OCI-LY1 (cell line): ENCODE measurements around the gene OR2A2.

Source experiments
- EZH2 ChIP-seq: fragments of 200-600 bp; sonication (generic), shearing (Covaris generic); IDR thresholded peaks from 2 replicates; pipeline ENCODE4 v1.8.0; 2017; ENCODE audit warnings: borderline replicate concordance, mixed run types, mild to moderate bottlenecking, antibody characterized with exemption, low read length, moderate library complexity, mixed read lengths
- TF ChIP-seq, protein P1 (sequence below): fragments of 200-600 bp; sonication (generic), shearing (Covaris generic); IDR thresholded peaks from 2 replicates; pipeline ENCODE4 v1.5.1; 2017; ENCODE audit warnings: mild to moderate bottlenecking, antibody characterized with exemption, low read length, moderate library complexity, mixed read lengths

DNA sequence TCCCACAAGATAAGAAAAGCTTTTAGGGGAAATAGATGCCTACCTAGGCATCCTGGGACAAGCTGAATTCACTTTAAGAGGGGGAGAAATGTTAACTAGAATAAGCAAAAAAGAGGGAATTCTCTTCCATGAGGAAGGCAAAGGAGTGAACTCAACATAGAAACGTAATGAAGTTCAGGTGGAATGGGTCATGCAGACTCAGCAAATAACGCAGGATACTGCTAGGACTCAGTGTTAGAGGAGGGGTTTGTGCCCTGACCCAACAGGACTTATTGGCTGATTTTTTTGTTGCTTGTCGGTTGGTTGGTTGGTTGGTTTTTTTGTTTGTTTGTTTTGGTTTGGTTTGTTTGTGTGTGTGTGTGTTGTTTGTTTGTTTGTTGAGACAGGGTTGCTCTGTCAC lies 22.9 kb downstream of the OR2A2 start:
- TF ChIP-seq, protein P1, sequence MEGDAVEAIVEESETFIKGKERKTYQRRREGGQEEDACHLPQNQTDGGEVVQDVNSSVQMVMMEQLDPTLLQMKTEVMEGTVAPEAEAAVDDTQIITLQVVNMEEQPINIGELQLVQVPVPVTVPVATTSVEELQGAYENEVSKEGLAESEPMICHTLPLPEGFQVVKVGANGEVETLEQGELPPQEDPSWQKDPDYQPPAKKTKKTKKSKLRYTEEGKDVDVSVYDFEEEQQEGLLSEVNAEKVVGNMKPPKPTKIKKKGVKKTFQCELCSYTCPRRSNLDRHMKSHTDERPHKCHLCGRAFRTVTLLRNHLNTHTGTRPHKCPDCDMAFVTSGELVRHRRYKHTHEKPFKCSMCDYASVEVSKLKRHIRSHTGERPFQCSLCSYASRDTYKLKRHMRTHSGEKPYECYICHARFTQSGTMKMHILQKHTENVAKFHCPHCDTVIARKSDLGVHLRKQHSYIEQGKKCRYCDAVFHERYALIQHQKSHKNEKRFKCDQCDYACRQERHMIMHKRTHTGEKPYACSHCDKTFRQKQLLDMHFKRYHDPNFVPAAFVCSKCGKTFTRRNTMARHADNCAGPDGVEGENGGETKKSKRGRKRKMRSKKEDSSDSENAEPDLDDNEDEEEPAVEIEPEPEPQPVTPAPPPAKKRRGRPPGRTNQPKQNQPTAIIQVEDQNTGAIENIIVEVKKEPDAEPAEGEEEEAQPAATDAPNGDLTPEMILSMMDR: no peak
- no peak for TF ChIP-seq EZH2
